GM23248 (cell line): ENCODE data around the gene CTNNA2. TPM values are rescaled to one million over a fixed set of nuclear protein-coding genes. Genes with fewer than 3 reads are reported as not detected.
A peak's percentile ranks its signal among the peaks of the same experiment; 100 is the strongest.

ENCODE experiments used
- DNase-seq: peaks from one replicate; pipeline ENCODE4 v3.0.0-alpha.2; 2015
- H2AFZ ChIP-seq: fragments of 200-600 bp; sonication (generic); 2 replicates; pipeline ENCODE4 v1.6.1; 2016; ENCODE audit warnings: antibody characterized with exemption
- H3F3A ChIP-seq: fragments of 200-600 bp; sonication (generic); 2 replicates; pipeline ENCODE4 v1.6.1; 2016; ENCODE audit warnings: mild to moderate bottlenecking, antibody characterized with exemption, mixed run types; ENCODE audit not compliant: insufficient read depth
- H3K27ac ChIP-seq: fragments of 200-600 bp; sonication (generic); 2 replicates; pipeline ENCODE4 v1.5.1; 2016; ENCODE audit warnings: mild to moderate bottlenecking
- H3K27me3 ChIP-seq: fragments of 200-600 bp; sonication (generic); replicated peaks from 2 replicates; pipeline ENCODE4 v1.6.1; 2016; ENCODE audit warnings: mild to moderate bottlenecking; ENCODE audit not compliant: insufficient read depth
- H3K36me3 ChIP-seq: fragments of 200-600 bp; sonication (generic); 2 replicates; pipeline ENCODE4 v1.6.1; 2016; ENCODE audit warnings: low read depth, mild to moderate bottlenecking
- H3K4me1 ChIP-seq: fragments of 200-600 bp; sonication (generic); 2 replicates; pipeline ENCODE4 v1.6.1; 2016; ENCODE audit warnings: mild to moderate bottlenecking; ENCODE audit not compliant: insufficient read depth
- H3K4me2 ChIP-seq: fragments of 200-600 bp; sonication (generic); one replicate; pipeline ENCODE4 v1.6.1; 2016; ENCODE audit warnings: mild to moderate bottlenecking; ENCODE audit not compliant: unreplicated experiment
- H3K4me3 ChIP-seq: fragments of 200-600 bp; sonication (generic); 2 replicates; pipeline ENCODE4 v1.5.1; 2016; ENCODE audit warnings: mild to moderate bottlenecking
- H3K79me2 ChIP-seq: fragments of 200-600 bp; sonication (generic); 2 replicates; pipeline ENCODE4 v1.6.1; 2016; ENCODE audit warnings: mild to moderate bottlenecking; ENCODE audit not compliant: insufficient read depth
- H3K9ac ChIP-seq: fragments of 200-600 bp; sonication (generic); 2 replicates; pipeline ENCODE4 v1.6.1; 2016; ENCODE audit warnings: mild to moderate bottlenecking
- H3K9me2 ChIP-seq: fragments of 200-600 bp; sonication (generic); 2 replicates; pipeline ENCODE4 v1.6.1; 2016; ENCODE audit warnings: mixed run types, mild to moderate bottlenecking, moderate library complexity; ENCODE audit not compliant: insufficient read depth
- H3K9me3 ChIP-seq: fragments of 200-600 bp; sonication (generic); one replicate; pipeline ENCODE4 v1.6.1; 2017; ENCODE audit warnings: low read depth
- H4K20me1 ChIP-seq: fragments of 200-600 bp; sonication (generic); 2 replicates; pipeline ENCODE4 v1.6.0; 2016; ENCODE audit not compliant: insufficient read depth
- EZH2 ChIP-seq: fragments of 200-600 bp; sonication (generic); IDR thresholded peaks from 2 replicates; pipeline ENCODE4 v1.6.1; 2018; ENCODE audit warnings: antibody characterized with exemption, mild to moderate bottlenecking; ENCODE audit not compliant: insufficient read depth, poor library complexity, severe bottlenecking
- EZH2phosphoT487 ChIP-seq: fragments of 200-600 bp; sonication (generic); IDR thresholded peaks from 2 replicates; pipeline ENCODE4 v1.6.1; 2018; ENCODE audit warnings: antibody characterized with exemption, moderate library complexity, mild to moderate bottlenecking, low read depth; ENCODE audit not compliant: insufficient read depth
- WGBS, 2 experiments: methylation state at CpG; one replicate each; pipeline ENCODE4 v1.1.6; 2015 to 2017; ENCODE audit warnings: low lambda C conversion rate in 2 of 2, low coverage in 1 of 2; ENCODE audit errors: missing lambda C conversion rate in 2 of 2; 5-methylcytosine and 5-hydroxymethylcytosine counted together
- in situ Hi-C: fragments of 300-500 bp; cut with MboI; formaldehyde crosslinking; loops from 2 replicates; pipeline ENCODE4 v1.15.0; 2020
- polyA plus RNA-seq: library from polyadenylated mRNA; unstranded; fragments of >200 nt; fragmentation: Nextera tagmentation; extraction: Ambion mirVana; gene quantifications from 2 replicates; pipeline ENCODE4 v1.2.1, GENCODE V29; 2016
- total RNA-seq: library from RNA; depleted of rRNA; stranded (reverse); fragments of >200 nt; shearing (Covaris generic); gene quantifications from 2 replicates; pipeline ENCODE4 v1.2.3, GENCODE V29; 2014

CTNNA2 gene
- total and polyA plus RNA-seq, 2 experiments from 2014 or later, result not detected

DNA sequence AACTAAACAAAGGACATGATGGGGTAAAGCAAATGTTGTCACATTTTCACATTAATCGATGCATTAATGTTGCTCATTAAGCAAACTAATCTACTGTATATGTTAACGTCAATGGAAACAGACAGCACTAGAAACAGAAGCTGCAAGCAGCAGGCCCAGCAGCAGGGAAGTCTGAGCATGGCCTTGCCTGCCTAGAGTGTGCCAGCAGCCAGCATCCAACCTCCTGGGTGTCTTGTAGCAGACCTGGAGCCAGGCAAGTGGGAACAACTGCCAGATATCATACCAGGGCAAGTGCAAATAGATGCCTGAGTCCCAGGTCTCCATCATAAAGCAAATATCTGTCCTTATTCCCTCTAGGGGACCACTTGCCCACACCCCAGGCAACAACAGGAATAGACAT is 472.7 kb downstream of the CTNNA2 start:
- Histone ChIP-seq H3K27ac (no peak overlapping the region), H3K9me2 (no peaks in the 10 kb centered on the region), H4K20me1 (no peaks in the 10 kb centered on the region), H3K4me1 (no peaks in the 10 kb centered on the region), H3K36me3 (no peaks in the 10 kb centered on the region), H2AFZ (no peak overlapping the region), H3F3A (no peaks in the 10 kb centered on the region), H3K9me3 (no peaks in the 10 kb centered on the region), H3K79me2 (no peaks in the 10 kb centered on the region), H3K4me3 (no peak overlapping the region), H3K9ac (no peak overlapping the region), H3K4me2 (no peak overlapping the region), H3K27me3 (no peaks in the 10 kb centered on the region)
- in situ Hi-C loops, result no loop called here
- WGBS, 2 experiments, result 8 to 12% methylated on average over 2 of the region's 2 CpGs
- no peak for DNase-seq
- no peak for TF ChIP-seq EZH2

- in situ Hi-C loops, result no loop called here
- no peak overlapping the region for H2AFZ ChIP-seq
- no peak overlapping the region for H3K27ac ChIP-seq
- DNase-seq, result no peak
- H3K4me2 ChIP-seq, result no peak overlapping the region
- no peak overlapping the region for H3K9ac ChIP-seq
- H4K20me1 ChIP-seq, result no peaks in the 10 kb centered on the region
- H3K4me1 ChIP-seq, result no peaks in the 10 kb centered on the region
- no peak overlapping the region for H3K4me3 ChIP-seq
- H3K79me2 ChIP-seq, result no peaks in the 10 kb centered on the region
- no peaks in the 10 kb centered on the region for H3K9me2 ChIP-seq
- TF ChIP-seq EZH2 (no peak), EZH2phosphoT487 (no peak)
- 15 to 21% methylated on average over 3 of the region's 3 CpGs for WGBS, 2 experiments
- H3K27me3 ChIP-seq, result peaks cover 7% of the 10 kb centered on the region; the same call in 1 of the 2 replicates
- no peaks in the 10 kb centered on the region for H3F3A ChIP-seq
- no peaks in the 10 kb centered on the region for H3K9me3 ChIP-seq
- H3K36me3 ChIP-seq, result no peaks in the 10 kb centered on the region
Observed at GRCh38 chr2:79993144-79993543, 480.3 kb downstream of the CTNNA2 start.

DNA sequence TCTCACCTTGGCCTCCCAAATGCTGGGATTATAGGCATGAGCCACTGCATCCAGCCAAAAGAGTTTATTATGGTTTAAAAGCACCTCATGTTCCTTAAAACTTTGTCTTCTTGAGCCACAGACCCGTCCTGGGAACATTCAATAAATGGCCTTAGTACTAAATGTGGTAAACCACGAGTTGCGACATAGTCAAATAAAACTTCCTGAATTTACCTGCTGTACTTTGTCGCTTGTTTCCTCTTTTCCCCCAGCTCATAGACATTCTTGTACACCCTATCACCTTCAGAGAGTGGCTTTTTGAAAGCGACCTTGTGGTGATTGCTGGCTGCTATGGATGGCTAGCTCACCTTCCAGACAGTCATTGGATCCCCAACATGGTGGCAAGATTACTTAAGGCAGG is 481.3 kb downstream of the CTNNA2 start:
- no peak for DNase-seq
- no peak overlapping the region for H3K27ac ChIP-seq
- no peak overlapping the region for H3K4me3 ChIP-seq
- no peaks in the 10 kb centered on the region for H3K4me1 ChIP-seq
- H3K4me2 ChIP-seq, result no peak overlapping the region
- H3K9me3 ChIP-seq, result no peaks in the 10 kb centered on the region
- TF ChIP-seq EZH2 (no peak), EZH2phosphoT487 (no peak)
- WGBS, 2 experiments, result 30 to 39% methylated on average over 5 of the region's 5 CpGs
- H2AFZ ChIP-seq, result no peak overlapping the region
- H3K36me3 ChIP-seq, result no peaks in the 10 kb centered on the region
- peaks cover 7% of the 10 kb centered on the region; the same call in 1 of the 2 replicates for H3K27me3 ChIP-seq
- no peaks in the 10 kb centered on the region for H4K20me1 ChIP-seq
- in situ Hi-C loops, result no loop called here
- no peaks in the 10 kb centered on the region for H3F3A ChIP-seq
- H3K9ac ChIP-seq, result no peak overlapping the region
- no peaks in the 10 kb centered on the region for H3K9me2 ChIP-seq
- H3K79me2 ChIP-seq, result no peaks in the 10 kb centered on the region

GRCh38 chr2:79994965-79995364 is 482.1 kb downstream of the CTNNA2 start:
- Histone ChIP-seq H3K27ac (no peak overlapping the region), H3K4me2 (no peak overlapping the region)

DNA sequence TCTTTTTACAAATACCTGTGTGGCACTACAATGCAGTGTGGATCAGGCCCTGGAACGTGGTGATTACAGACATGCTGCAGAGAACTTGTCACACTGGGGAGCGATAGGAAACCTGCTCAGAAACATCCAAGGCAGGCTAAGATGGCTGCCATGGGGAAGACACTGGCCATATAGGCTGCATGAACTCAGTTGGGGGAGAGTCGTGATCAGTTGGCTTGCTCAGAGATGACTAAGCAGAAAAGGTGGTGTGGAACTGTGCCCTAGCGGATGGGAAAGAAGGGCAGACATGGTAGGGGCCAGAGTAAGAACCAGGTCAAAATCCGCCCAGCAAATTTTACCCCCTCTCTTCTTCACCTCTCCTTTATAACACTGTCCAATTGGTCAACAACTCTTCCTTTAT is 483.9 kb downstream of the CTNNA2 start:
- H3K79me2 ChIP-seq, result no peaks in the 10 kb centered on the region
- H3K27ac ChIP-seq, result no peak overlapping the region
- peaks cover 7% of the 10 kb centered on the region for H3K4me1 ChIP-seq
- peaks cover 11% of the 10 kb centered on the region for H3F3A ChIP-seq
- DNase-seq, result no peak
- H4K20me1 ChIP-seq, result no peaks in the 10 kb centered on the region
- H3K4me2 ChIP-seq, result no peak overlapping the region
- H3K4me3 ChIP-seq, result no peak overlapping the region
- no peak overlapping the region for H2AFZ ChIP-seq
- no peaks in the 10 kb centered on the region for H3K9me2 ChIP-seq
- H3K27me3 ChIP-seq, result no peaks in the 10 kb centered on the region
- TF ChIP-seq EZH2phosphoT487 (no peak), EZH2 (no peak)
- H3K36me3 ChIP-seq, result no peaks in the 10 kb centered on the region
- no peak overlapping the region for H3K9ac ChIP-seq
- in situ Hi-C loops, result no loop called here
- no peaks in the 10 kb centered on the region for H3K9me3 ChIP-seq
- WGBS, 2 experiments, result 18 to 23% methylated on average over 5 of the region's 5 CpGs

More at GRCh38 chr2:79994965-79995364, 482.1 kb downstream of the CTNNA2 start:
- TF ChIP-seq EZH2phosphoT487, result no peak
- H3K27me3 ChIP-seq, result peaks cover 7% of the 10 kb centered on the region; the same call in 1 of the 2 replicates
- H3K4me3 ChIP-seq, result no peak overlapping the region
- no peaks in the 10 kb centered on the region for H3K9me3 ChIP-seq
- no peaks in the 10 kb centered on the region for H3K79me2 ChIP-seq
- H4K20me1 ChIP-seq, result no peaks in the 10 kb centered on the region
- H3K36me3 ChIP-seq, result no peaks in the 10 kb centered on the region
- no peaks in the 10 kb centered on the region for H3F3A ChIP-seq
- no peaks in the 10 kb centered on the region for H3K9me2 ChIP-seq
- no peak overlapping the region for H3K9ac ChIP-seq
- no peak overlapping the region for H2AFZ ChIP-seq
- H3K4me1 ChIP-seq, result no peaks in the 10 kb centered on the region
- in situ Hi-C loops, result no loop called here
- peak; percentile 31 for DNase-seq
